Measurements from ENCODE around the gene MC1R.

- TF ChIP-seq CTCF (IDR thresholded peaks at IDR 0.05; ENCODE audit: insufficient read depth, low read depth, low read length) (no peak), EZH2 (IDR thresholded peaks at IDR 0.05; ENCODE audit: insufficient read depth, low read length) (no peak)
Observed at GRCh38 chr16:89892635-89893034, 26.0 kb upstream of the MC1R start.
